HFF-Myc (cell line): ENCODE data around the gene TNS1.
A peak's percentile ranks its signal among the peaks of the same experiment; 100 is the strongest.

Experiments
- DNase-seq: peaks from one replicate; pipeline ENCODE4 v3.0.0-alpha.2; 2011; ENCODE audit warnings: low read depth; ENCODE audit errors: extremely low read depth
- H3K4me3 ChIP-seq: replicated peaks from 2 replicates; pipeline ENCODE4 v1.5.1; 2011; ENCODE audit warnings: low read depth, mild to moderate bottlenecking, control low read depth, low read length
- CTCF ChIP-seq: IDR thresholded peaks from 2 replicates; pipeline ENCODE4 v1.5.1; 2012; ENCODE audit warnings: mild to moderate bottlenecking, low read depth, low read length, control low read depth; ENCODE audit errors: missing control alignments

The TNS1 gene

GRCh38 chr2:217919781-217920351 is 82.9 kb downstream of the TNS1 start:
- no peak for TF ChIP-seq CTCF
- H3K4me3 ChIP-seq = no peak overlapping the region
- peak; percentile 77 for DNase-seq

- DNase-seq = no peak
- H3K4me3 ChIP-seq = no peak overlapping the region
- TF ChIP-seq CTCF = no peak
These were observed 83.6 kb downstream of the TNS1 start for GRCh38 chr2:217919204-217919603.

GRCh38 chr2:217918308-217919024 is 84.3 kb downstream of the TNS1 start:
- DNase-seq = no peak
- H3K4me3 ChIP-seq = no peak overlapping the region
- peak; percentile 17 for TF ChIP-seq CTCF

GRCh38 chr2:217916504-217917254 is 86.1 kb downstream of the TNS1 start:
- no peak overlapping the region for H3K4me3 ChIP-seq
- no peak for TF ChIP-seq CTCF
- no peak for DNase-seq

GRCh38 chr2:217915706-217916105 is 87.1 kb downstream of the TNS1 start:
- no peak overlapping the region for H3K4me3 ChIP-seq
- no peak for TF ChIP-seq CTCF
- DNase-seq = no peak

GRCh38 chr2:217914878-217915277 is 87.9 kb downstream of the TNS1 start:
- no peak overlapping the region for H3K4me3 ChIP-seq
- TF ChIP-seq CTCF = no peak
- no peak for DNase-seq
